Neural crest cell (in vitro differentiated cells): ENCODE measurements around the gene TP53INP2. TPM values are rescaled to one million over a fixed set of nuclear protein-coding genes. Genes with fewer than 3 reads are reported as not detected.
"Not testable (repeated sequence)": the region's sequence is repeated elsewhere in the genome, so short reads cannot be mapped to it uniquely, and the experiment has no call there.

Source experiments
- DNase-seq: peaks from one replicate; pipeline ENCODE4 v3.0.0; 2021; ENCODE audit warnings: low read depth, mixed read lengths, low spot score
- H3K27ac Mint-ChIP-seq: one replicate; pipeline ENCODE4 v1.8.0; 2021; ENCODE audit warnings: mild to moderate bottlenecking, mixed read lengths; ENCODE audit not compliant: unreplicated experiment
- H3K27me3 Mint-ChIP-seq: 2 replicates; pipeline ENCODE4 v1.8.0; 2021; ENCODE audit warnings: low read depth, mild to moderate bottlenecking, mixed read lengths
- H3K36me3 Mint-ChIP-seq: 2 replicates; pipeline ENCODE4 v1.8.0; 2021; ENCODE audit warnings: low read depth, mild to moderate bottlenecking, mixed read lengths
- H3K4me1 Mint-ChIP-seq: 2 replicates; pipeline ENCODE4 v1.8.0; 2021; ENCODE audit warnings: mixed read lengths
- H3K4me3 Mint-ChIP-seq: one replicate; pipeline ENCODE4 v1.8.0; 2021; ENCODE audit warnings: mild to moderate bottlenecking, mixed read lengths
- H3K9me3 Mint-ChIP-seq: 2 replicates; pipeline ENCODE4 v1.8.0; 2021; ENCODE audit warnings: mixed read lengths
- long read RNA-seq: library from polyadenylated mRNA; unstranded; transcript quantifications from one replicate; pipeline ENCODE4 v2.0.0, GENCODE V29; 2020
- total RNA-seq: library from RNA; stranded (reverse); gene quantifications from 2 replicates; pipeline ENCODE4 v1.2.1, GENCODE V29; 2021
- TF ChIP-seq, protein P1 (sequence below): fragments of 200-600 bp; sonication (generic); conservative IDR thresholded peaks from 2 replicates; pipeline ENCODE4 v1.5.0; 2021; ENCODE audit warnings: antibody characterized with exemption, mild to moderate bottlenecking

Gene TP53INP2, protein sequence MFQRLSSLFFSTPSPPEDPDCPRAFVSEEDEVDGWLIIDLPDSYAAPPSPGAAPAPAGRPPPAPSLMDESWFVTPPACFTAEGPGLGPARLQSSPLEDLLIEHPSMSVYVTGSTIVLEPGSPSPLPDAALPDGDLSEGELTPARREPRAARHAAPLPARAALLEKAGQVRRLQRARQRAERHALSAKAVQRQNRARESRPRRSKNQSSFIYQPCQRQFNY
- 17.1 and 17.2 TPM in 2 replicates for total RNA-seq
- long read RNA-seq, partial matches to known transcripts = 0 of 6 reads
- long read RNA-seq, other reads (novel, unspliced or antisense) = 6 of 6 reads

GRCh38 chr20:34704177-34705007, at the start of gene TP53INP2:
Gene TP53INP2 (plus strand): TSS chr20:34704344. CDS start chr20:34708740, 4,396 bp downstream.
- Mint-ChIP-seq H3K27me3 (peaks cover 43% of the 10 kb centered on the region), H3K9me3 (no peaks in the 10 kb centered on the region), H3K36me3 (no peaks in the 10 kb centered on the region), H3K27ac (peak within 1 kb of the TSS; percentile 98), H3K4me3 (peak within 1 kb of the TSS; percentile 95), H3K4me1 (peaks cover 36% of the 10 kb centered on the region)
- DNase-seq = peak; percentile 87
- TF ChIP-seq, protein P1, sequence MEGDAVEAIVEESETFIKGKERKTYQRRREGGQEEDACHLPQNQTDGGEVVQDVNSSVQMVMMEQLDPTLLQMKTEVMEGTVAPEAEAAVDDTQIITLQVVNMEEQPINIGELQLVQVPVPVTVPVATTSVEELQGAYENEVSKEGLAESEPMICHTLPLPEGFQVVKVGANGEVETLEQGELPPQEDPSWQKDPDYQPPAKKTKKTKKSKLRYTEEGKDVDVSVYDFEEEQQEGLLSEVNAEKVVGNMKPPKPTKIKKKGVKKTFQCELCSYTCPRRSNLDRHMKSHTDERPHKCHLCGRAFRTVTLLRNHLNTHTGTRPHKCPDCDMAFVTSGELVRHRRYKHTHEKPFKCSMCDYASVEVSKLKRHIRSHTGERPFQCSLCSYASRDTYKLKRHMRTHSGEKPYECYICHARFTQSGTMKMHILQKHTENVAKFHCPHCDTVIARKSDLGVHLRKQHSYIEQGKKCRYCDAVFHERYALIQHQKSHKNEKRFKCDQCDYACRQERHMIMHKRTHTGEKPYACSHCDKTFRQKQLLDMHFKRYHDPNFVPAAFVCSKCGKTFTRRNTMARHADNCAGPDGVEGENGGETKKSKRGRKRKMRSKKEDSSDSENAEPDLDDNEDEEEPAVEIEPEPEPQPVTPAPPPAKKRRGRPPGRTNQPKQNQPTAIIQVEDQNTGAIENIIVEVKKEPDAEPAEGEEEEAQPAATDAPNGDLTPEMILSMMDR = no peak

DNA sequence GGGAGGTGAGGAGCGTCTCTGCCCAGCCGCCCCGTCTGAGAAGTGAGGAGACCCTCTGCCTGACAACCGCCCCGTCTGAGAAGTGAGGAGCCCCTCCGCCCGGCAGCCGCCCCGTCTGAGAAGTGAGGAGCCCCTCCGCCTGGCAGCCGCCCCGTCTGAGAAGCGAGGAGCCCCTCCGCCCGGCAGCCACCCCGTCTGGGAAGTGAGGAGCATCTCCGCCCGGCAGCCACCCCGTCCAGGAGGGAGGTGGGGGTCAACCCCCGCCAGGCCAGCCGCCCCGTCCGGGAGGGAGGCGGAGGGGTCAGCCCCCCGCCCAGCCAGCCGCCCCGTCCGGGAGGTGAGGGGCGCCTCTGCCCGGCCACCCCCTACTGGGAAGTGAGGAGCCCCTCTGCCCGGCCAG, 45.5 kb upstream of the TP53INP2 start:
- H3K4me1 Mint-ChIP-seq, H3K4me3 Mint-ChIP-seq, DNase-seq, H3K27ac Mint-ChIP-seq, H3K27me3 Mint-ChIP-seq, H3K9me3 Mint-ChIP-seq: not testable (repeated sequence)
- H3K36me3 Mint-ChIP-seq = peaks cover 23% of the 10 kb centered on the region

DNA sequence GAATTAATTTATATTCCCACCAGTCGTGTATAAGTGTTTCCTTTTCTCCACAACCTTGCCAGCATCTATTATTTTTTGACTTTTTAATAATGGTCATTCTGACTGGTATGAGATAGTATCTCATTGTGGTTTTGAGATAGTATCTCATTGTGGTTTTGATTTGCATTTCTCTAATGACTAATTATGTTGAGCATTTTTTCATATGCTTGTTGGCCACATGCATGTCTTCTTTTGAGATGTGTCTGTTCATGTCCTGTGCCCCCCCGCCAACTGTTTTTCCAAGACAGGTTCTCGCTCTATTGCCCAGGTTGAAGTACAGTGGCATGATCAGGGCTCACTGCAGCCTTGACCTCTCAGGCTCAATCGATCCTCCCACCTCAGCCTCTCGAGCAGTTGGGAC, 42.3 kb upstream of the TP53INP2 start:
- DNase-seq, H3K4me3 Mint-ChIP-seq, H3K4me1 Mint-ChIP-seq, H3K9me3 Mint-ChIP-seq, H3K27me3 Mint-ChIP-seq, H3K27ac Mint-ChIP-seq: not testable (repeated sequence)
- peaks cover 13% of the 10 kb centered on the region for H3K36me3 Mint-ChIP-seq

DNA sequence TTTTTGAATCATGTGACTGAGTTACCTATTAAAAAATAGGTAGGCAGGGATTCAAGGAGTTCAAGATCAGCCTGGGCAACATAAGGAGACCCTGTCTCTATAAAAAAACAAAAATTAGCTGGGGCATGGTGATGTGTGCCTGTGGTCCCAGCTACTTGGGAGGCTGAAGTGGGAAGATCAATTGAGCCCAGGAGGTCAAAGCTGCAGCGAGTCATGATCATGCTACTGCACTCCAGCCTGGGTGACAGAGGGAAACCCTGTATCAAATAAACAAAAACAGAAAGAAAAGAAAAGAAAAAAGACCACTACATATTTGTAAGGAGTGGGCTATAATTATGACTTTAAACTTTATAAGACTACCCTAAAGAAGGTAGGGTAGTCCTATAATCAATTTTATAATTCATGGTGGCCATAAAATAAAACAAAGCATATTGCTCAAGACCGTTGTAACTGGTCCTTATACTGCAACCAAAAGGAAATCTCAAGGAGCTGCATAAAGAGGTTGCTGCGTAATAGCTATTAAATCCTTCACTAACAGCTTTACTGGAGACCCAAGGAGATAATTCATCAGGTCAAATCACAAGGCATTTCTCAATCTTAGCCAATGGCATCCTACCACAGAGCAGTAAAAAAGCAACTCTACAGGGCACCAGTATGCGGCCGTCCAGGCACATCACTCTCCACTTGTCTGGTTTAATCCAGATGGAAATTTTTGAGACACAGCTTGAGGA, 40.8 kb upstream of the TP53INP2 start:
- peak overlapping the region; percentile 43 for H3K27ac Mint-ChIP-seq
- TF ChIP-seq, protein P1 = no peak

GRCh38 chr20:34664751-34665150, 39.4 kb upstream of the TP53INP2 start:
- H3K27me3 Mint-ChIP-seq, H3K27ac Mint-ChIP-seq, H3K4me3 Mint-ChIP-seq, DNase-seq, H3K4me1 Mint-ChIP-seq, H3K9me3 Mint-ChIP-seq, H3K36me3 Mint-ChIP-seq: not testable (repeated sequence)

More for the DNA sequence above, 40.8 kb upstream of the TP53INP2 start:
- Mint-ChIP-seq H3K9me3 (no peaks in the 10 kb centered on the region), H3K4me1 (peaks cover 5% of the 10 kb centered on the region), H3K4me3 (no peak overlapping the region), H3K36me3 (peaks cover 4% of the 10 kb centered on the region), H3K27me3 (no peaks in the 10 kb centered on the region)
- no peak for DNase-seq

- Mint-ChIP-seq H3K4me3 (no peak overlapping the region), H3K27ac (no peak overlapping the region), H3K27me3 (no peaks in the 10 kb centered on the region), H3K9me3 (peaks cover 3% of the 10 kb centered on the region), H3K4me1 (no peaks in the 10 kb centered on the region), H3K36me3 (peaks cover 4% of the 10 kb centered on the region)
- TF ChIP-seq, protein P1 = no peak
- no peak for DNase-seq
Measured at GRCh38 chr20:34669094-34669493, 35.0 kb upstream of the TP53INP2 start.
